Measurements from ENCODE around the gene TRIM63. TPM values are rescaled to one million over a fixed set of nuclear protein-coding genes. Genes with fewer than 3 reads are reported as not detected.
"Not testable (repeated sequence)": the region's sequence is repeated elsewhere in the genome, so short reads cannot be mapped to it uniquely, and the experiment has no call there.

Gene TRIM63
- not detected for polyA plus RNA-seq

GRCh38 chr1:26067432-26067911 is at the start of gene TRIM63:
Gene TRIM63, minus strand, starts transcription at chr1:26067630. Its CDS starts 136 bp downstream, at chr1:26067494.
- no peak within 1 kb of the TSS for H3K4me3 Mint-ChIP-seq
- H3K27ac Mint-ChIP-seq, result peak within 1 kb of the TSS in 1 of 3 donors; percentile 54
- no peaks in the 10 kb centered on the region for H3K9me3 Mint-ChIP-seq
- H3K36me3 Mint-ChIP-seq, result peaks cover 1% of the 10 kb centered on the region
- no peaks in the 10 kb centered on the region for H3K4me1 Mint-ChIP-seq
- peaks cover 16% of the 10 kb centered on the region for H3K27me3 Mint-ChIP-seq

DNA sequence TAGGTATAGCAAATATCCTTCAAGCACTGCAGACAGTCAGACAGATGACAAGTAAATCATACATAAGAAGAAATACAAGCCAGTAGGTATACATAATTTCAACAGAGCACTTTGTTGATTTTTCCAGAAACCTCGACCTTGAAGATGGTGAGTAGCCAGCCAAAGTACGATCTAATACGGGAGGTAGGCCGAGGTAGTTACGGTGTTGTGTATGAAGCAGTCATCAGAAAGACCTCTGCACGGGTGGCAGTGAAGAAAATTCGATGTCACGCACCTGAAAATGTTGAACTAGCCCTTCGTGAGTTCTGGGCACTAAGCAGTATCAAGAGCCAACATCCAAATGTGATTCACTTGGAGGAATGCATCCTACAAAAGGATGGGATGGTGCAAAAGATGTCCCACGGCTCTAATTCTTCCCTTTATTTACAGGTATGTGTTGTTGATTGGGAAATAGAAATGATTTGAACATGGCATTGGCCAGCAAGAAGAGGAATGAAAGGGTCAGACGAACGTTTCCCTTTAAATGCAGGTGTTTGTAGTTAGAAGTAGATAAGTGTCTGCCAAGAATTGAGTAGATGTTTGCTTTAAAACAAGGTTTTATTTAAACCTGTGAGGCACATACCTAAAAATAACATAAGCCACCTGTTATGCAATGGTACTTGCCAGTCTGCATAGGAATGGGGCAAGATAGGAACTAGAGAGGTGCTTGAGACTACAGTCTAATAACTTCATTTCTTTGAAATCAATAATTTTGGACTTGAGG is 46.9 kb upstream of the TRIM63 start:
- peak overlapping the region in 2 of 3 donors; percentile 8 to 82 for H3K27ac Mint-ChIP-seq
- H3K4me3 Mint-ChIP-seq, result peak overlapping the region in 3 of 4 donors; percentile 21 to 82 (median 45)
- H3K9me3 Mint-ChIP-seq, result no peaks in the 10 kb centered on the region
- H3K4me1 Mint-ChIP-seq, result peaks cover 22 to 23% (median 23%) of the 10 kb centered on the region in 3 donors
- peaks cover 2% of the 10 kb centered on the region for H3K36me3 Mint-ChIP-seq
- no peaks in the 10 kb centered on the region for H3K27me3 Mint-ChIP-seq

GRCh38 chr1:26112407-26112775 is 45.0 kb upstream of the TRIM63 start:
- H3K27ac Mint-ChIP-seq, result peak overlapping the region; percentile 26 to 98 (median 62)
- H3K36me3 Mint-ChIP-seq, result no peaks in the 10 kb centered on the region
- H3K4me1 Mint-ChIP-seq, result peaks cover 22 to 23% (median 23%) of the 10 kb centered on the region in 3 donors
- no peaks in the 10 kb centered on the region for H3K27me3 Mint-ChIP-seq
- H3K4me3 Mint-ChIP-seq, result peak overlapping the region; percentile 94 to 99 (median 96)
- H3K9me3 Mint-ChIP-seq, result no peaks in the 10 kb centered on the region

- Mint-ChIP-seq H3K9me3 (no peaks in the 10 kb centered on the region), H3K36me3 (no peaks in the 10 kb centered on the region), H3K4me1 (peaks cover 22 to 23% (median 23%) of the 10 kb centered on the region in 3 donors), H3K27me3 (no peaks in the 10 kb centered on the region), H3K4me3 (peak within 1 kb of the TSS; percentile 94 to 99 (median 96)), H3K27ac (peak within 1 kb of the TSS; percentile 71 to 98 (median 94))
Measured at GRCh38 chr1:26111530-26112406, 44.3 kb upstream of the TRIM63 start, which contains the start of gene PDIK1L. Gene PDIK1L, plus strand, starts transcription at chr1:26111824. Its CDS starts 2,485 bp downstream, at chr1:26114309.

DNA sequence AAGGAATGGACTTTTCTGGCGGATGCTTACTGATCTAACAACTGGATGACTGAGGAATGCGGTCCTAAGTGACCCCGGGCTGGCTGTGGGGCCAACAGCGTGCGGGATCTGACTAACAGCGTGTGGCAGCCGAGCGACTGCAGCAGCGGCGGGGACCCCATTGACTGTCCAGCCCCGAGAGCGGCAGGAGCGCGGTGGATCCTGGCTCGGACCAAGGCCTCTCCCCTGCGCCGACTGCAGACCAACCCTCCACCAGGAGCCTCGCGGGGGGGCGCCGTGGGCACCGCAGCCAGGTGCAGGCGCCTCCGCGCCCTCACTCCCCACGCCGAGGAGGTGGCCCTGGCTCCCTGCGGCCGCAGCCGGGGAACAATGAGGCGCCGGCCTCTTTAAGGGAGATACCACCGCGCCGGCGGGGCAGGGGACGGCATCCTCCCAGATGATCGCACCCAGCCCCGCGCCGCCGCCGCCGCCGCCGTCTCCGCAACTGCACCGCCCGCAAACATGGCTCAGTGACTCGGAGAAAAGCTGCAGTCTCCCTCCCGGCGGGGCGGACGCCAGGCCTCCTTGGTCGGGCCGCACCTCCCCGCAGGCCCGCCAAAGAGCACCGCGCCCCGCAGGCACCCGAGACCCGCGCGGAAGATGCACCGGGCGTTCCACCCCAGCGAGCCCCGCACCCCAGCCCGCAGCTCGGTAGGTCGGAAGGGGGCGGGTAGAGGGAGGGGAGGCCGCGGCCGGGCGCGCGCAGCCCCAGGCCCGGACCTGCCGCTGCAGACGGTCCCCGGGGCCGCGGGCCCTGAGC is 43.5 kb upstream of the TRIM63 start:
- Mint-ChIP-seq H3K27ac (peak overlapping the region in 2 of 3 donors; percentile 92 to 98), H3K9me3 (no peaks in the 10 kb centered on the region), H3K4me1 (peaks cover 22 to 23% (median 23%) of the 10 kb centered on the region in 3 donors), H3K27me3 (no peaks in the 10 kb centered on the region), H3K4me3 (peak overlapping the region; percentile 84 to 99 (median 91)), H3K36me3 (no peaks in the 10 kb centered on the region)

- H3K27me3 Mint-ChIP-seq, result no peaks in the 10 kb centered on the region
Measured at GRCh38 chr1:26109229-26110164, 42.1 kb upstream of the TRIM63 start.

DNA sequence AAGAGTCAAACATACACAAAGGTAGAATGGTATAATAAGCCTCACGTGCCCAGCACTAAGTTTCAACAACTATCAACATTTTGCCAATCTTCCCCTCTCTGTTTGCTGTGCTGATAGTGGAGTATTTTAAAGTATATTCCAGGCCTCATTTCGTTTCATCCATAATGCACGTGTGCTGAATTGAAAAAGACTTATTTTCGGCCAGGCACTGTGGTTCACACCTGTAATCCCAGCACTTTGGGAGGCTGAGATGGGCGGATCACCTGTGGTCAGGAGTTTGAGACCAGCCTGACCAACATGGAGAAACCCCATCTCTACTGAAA is 37.8 kb upstream of the TRIM63 start:
- H3K9me3 Mint-ChIP-seq, H3K36me3 Mint-ChIP-seq, H3K27me3 Mint-ChIP-seq, H3K4me1 Mint-ChIP-seq: not testable (repeated sequence)
- H3K4me3 Mint-ChIP-seq, result peak overlapping the region in 1 of 4 donors; percentile 28
- peak overlapping the region in 2 of 3 donors; percentile 11 to 33 for H3K27ac Mint-ChIP-seq

More at GRCh38 chr1:26109229-26110164, 42.1 kb upstream of the TRIM63 start:
- H3K27ac Mint-ChIP-seq, result peak overlapping the region in 2 of 3 donors; percentile 35 to 98
- peak overlapping the region; percentile 84 to 99 (median 91) for H3K4me3 Mint-ChIP-seq
- no peaks in the 10 kb centered on the region for H3K36me3 Mint-ChIP-seq
- peaks cover 16 to 26% (median 19%) of the 10 kb centered on the region in 3 donors for H3K4me1 Mint-ChIP-seq
- H3K9me3 Mint-ChIP-seq, result no peaks in the 10 kb centered on the region

DNA sequence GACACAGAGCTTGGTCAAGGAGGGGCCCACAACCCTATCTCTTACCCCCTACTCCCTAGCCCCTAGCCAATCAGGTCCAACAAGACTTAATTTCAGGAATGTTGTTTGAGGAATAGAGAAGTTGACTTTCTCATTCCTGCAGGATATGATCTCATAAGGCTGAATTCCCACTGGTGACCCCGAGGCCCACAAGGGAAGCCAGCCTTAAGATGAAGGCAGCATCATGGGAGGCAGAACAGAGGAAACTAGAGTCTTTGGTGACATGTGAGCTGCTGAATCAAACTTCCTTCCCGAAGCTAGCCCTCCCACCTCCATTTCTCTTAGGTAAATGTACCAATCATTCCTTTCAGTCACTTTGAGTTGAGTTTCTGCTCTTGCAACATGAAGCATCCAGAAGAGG is 35.1 kb upstream of the TRIM63 start:
- no peak overlapping the region for H3K27ac Mint-ChIP-seq
- H3K4me1 Mint-ChIP-seq, result peaks cover 0 to 5% (median 5%) of the 10 kb centered on the region in 3 donors
- no peak overlapping the region for H3K4me3 Mint-ChIP-seq
- peaks cover 2% of the 10 kb centered on the region for H3K27me3 Mint-ChIP-seq
- peaks cover 2% of the 10 kb centered on the region for H3K36me3 Mint-ChIP-seq
- H3K9me3 Mint-ChIP-seq, result no peaks in the 10 kb centered on the region

DNA sequence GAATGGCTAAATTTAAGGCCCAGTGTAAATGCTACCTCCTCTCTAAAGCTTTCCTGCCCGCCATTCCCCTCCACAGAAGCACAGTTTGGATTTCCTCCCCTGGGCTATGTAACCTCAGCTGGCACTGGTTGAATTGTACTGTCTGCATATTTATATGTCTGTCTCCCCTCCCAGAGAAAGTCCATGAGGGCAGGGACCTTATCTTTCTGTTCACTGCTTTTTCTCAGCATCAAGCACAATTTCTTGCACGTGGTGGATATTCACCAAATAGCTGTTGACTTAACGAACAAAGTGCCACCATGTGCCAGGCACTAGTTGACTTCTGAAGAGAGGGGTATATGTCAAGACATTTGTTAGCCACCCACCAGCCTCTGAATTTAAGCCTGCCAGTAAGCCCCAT is 34.7 kb upstream of the TRIM63 start:
- Mint-ChIP-seq H3K27ac (no peak overlapping the region), H3K27me3 (peaks cover 2% of the 10 kb centered on the region), H3K36me3 (peaks cover 2% of the 10 kb centered on the region), H3K9me3 (no peaks in the 10 kb centered on the region), H3K4me3 (no peak overlapping the region), H3K4me1 (peaks cover 0 to 5% (median 5%) of the 10 kb centered on the region in 3 donors)

DNA sequence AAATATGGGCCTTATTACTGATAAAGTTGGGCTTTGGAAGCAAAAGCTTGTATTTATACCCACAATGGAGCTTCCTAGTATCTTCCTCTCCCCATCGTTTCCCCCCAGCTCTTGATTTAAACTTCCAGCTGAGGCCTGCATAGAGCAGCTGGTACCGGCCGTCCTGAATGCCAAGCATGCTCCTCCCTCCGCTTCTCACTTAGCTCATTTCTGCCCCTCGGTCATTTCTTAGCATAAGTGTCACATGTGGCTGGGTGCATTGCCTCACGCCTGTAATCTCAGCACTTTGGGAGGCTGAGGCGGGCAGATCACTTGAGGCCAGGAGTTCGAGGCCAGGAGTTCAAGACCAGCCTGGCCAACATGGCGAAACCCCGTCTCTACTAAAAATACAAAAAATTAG is 32.8 kb upstream of the TRIM63 start:
- H3K36me3 Mint-ChIP-seq, H3K4me3 Mint-ChIP-seq, H3K4me1 Mint-ChIP-seq, H3K9me3 Mint-ChIP-seq, H3K27me3 Mint-ChIP-seq: not testable (repeated sequence)
- H3K27ac Mint-ChIP-seq, result peak overlapping the region in 1 of 3 donors; percentile 77

GRCh38 chr1:26099780-26100179 is 32.4 kb upstream of the TRIM63 start:
- no peaks in the 10 kb centered on the region for H3K9me3 Mint-ChIP-seq
- no peak overlapping the region for H3K4me3 Mint-ChIP-seq
- peaks cover 2% of the 10 kb centered on the region for H3K36me3 Mint-ChIP-seq
- peaks cover 2% of the 10 kb centered on the region for H3K27me3 Mint-ChIP-seq
- H3K27ac Mint-ChIP-seq, result no peak overlapping the region
- peaks cover 0 to 1% (median 0%) of the 10 kb centered on the region in 3 donors for H3K4me1 Mint-ChIP-seq

GRCh38 chr1:26098602-26099001 is 31.2 kb upstream of the TRIM63 start:
- Mint-ChIP-seq H3K9me3 (no peaks in the 10 kb centered on the region), H3K4me1 (peaks cover 0 to 1% (median 0%) of the 10 kb centered on the region in 3 donors), H3K27me3 (peaks cover 2% of the 10 kb centered on the region), H3K27ac (no peak overlapping the region), H3K36me3 (peaks cover 2% of the 10 kb centered on the region), H3K4me3 (no peak overlapping the region)

DNA sequence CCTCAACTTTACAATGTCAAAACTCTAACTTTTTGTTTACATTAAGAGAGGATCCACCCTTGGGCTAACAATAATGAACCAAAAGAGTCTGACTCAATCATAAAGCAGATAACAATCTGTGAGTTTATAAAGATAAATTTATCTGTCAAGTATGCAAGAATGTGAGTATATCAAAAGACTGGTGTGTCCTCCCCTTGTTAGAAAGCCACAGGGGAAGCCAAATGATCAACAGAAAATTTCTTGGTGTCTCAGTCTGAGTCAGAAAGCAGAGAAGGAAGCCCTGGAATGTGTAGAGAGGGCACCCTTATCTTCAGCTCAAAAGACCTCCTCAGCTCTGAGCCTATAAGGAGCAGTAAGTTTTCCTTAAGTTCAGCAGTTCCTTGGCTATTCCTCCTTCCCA is 30.3 kb upstream of the TRIM63 start:
- Mint-ChIP-seq H3K27ac (no peak overlapping the region), H3K4me3 (no peak overlapping the region), H3K4me1 (peaks cover 0 to 1% (median 0%) of the 10 kb centered on the region in 3 donors), H3K36me3 (peaks cover 2% of the 10 kb centered on the region), H3K9me3 (no peaks in the 10 kb centered on the region), H3K27me3 (peaks cover 2% of the 10 kb centered on the region)
